ENCODE data around the gene ETNPPL. TPM values are rescaled to one million over a fixed set of nuclear protein-coding genes. Genes with fewer than 3 reads are reported as not detected.

ETNPPL gene
- total RNA-seq, 1 donor = not detected

- no peak for TF ChIP-seq CTCF (IDR thresholded peaks at IDR 0.05; ENCODE audit: insufficient read depth, low read depth, low read length)
- no peak overlapping the region for H3K4me3 ChIP-seq (ENCODE audit: low read depth, low read length)
- DNase-seq (ENCODE audit: low read depth) = no peak
Measured at GRCh38 chr4:108695062-108695461, 67.8 kb downstream of the ETNPPL start.

GRCh38 chr4:108694423-108694822 is 68.4 kb downstream of the ETNPPL start:
- H3K4me3 ChIP-seq (ENCODE audit: low read depth, low read length) = no peak overlapping the region
- TF ChIP-seq CTCF (IDR thresholded peaks at IDR 0.05; ENCODE audit: insufficient read depth, low read depth, low read length) = no peak
- DNase-seq (ENCODE audit: low read depth) = no peak

GRCh38 chr4:108693819-108694218 is 69.0 kb downstream of the ETNPPL start:
- no peak overlapping the region for H3K4me3 ChIP-seq (ENCODE audit: low read depth, low read length)
- no peak for DNase-seq (ENCODE audit: low read depth)
- no peak for TF ChIP-seq CTCF (IDR thresholded peaks at IDR 0.05; ENCODE audit: insufficient read depth, low read depth, low read length)

GRCh38 chr4:108693211-108693610 is 69.6 kb downstream of the ETNPPL start:
- no peak for TF ChIP-seq CTCF (IDR thresholded peaks at IDR 0.05; ENCODE audit: insufficient read depth, low read depth, low read length)
- no peak for DNase-seq (ENCODE audit: low read depth)
- no peak overlapping the region for H3K4me3 ChIP-seq (ENCODE audit: low read depth, low read length)

Other genes starting within 250 kb of the ETNPPL start
- 449 and 536 TPM in 2 replicates for gene RPL34, start 142.5 kb downstream of the ETNPPL start, total RNA-seq
- gene OSTC, start 112.5 kb downstream of the ETNPPL start, total RNA-seq = 277 and 451 TPM in 2 replicates